ENCODE measurements around the gene TMPRSS4. TPM values are rescaled to one million over a fixed set of nuclear protein-coding genes. Genes with fewer than 3 reads are reported as not detected.

TMPRSS4 gene
- total and polyA plus RNA-seq, 2 of the 13 experiments (the other 11 are each of a cell fraction or from before 2014, with no cell fraction given) = 0.32 TPM; not detected in 1

- TF ChIP-seq PBX2 (CRISPR knock-in tag; IDR thresholded peaks at IDR 0.05) = no peak
These were observed 94.0 kb downstream of the TMPRSS4 start (continued) for GRCh38 chr11:118170882-118171268.

Other genes starting within 250 kb of the TMPRSS4 start
- gene FXYD6, start 200.4 kb upstream of the TMPRSS4 start, total RNA-seq (2016; rRNA removed; fragmentation: Illumina TruSeq; extraction: Trizol) = not detected in 2 replicates
- not detected in 2 replicates for gene FXYD6, start 200.4 kb upstream of the TMPRSS4 start, polyA plus RNA-seq (2011; rRNA removed)
- gene TMPRSS13, start 147.7 kb upstream of the TMPRSS4 start, total RNA-seq (2016; rRNA removed; fragmentation: Illumina TruSeq; extraction: Trizol) = not detected in 2 replicates
- not detected in 2 replicates for gene TMPRSS13, start 147.7 kb upstream of the TMPRSS4 start, polyA plus RNA-seq (2011; rRNA removed)
- not detected in 2 replicates for gene IL10RA, start 90.7 kb upstream of the TMPRSS4 start, total RNA-seq (2016; rRNA removed; fragmentation: Illumina TruSeq; extraction: Trizol)
- gene IL10RA, start 90.7 kb upstream of the TMPRSS4 start, polyA plus RNA-seq (2011; rRNA removed) = 0.03 TPM in 1 of 2 replicates, not detected in the other
- not detected in 2 replicates for gene SMIM35, start 9.9 kb downstream of the TMPRSS4 start, total RNA-seq (2016; rRNA removed; fragmentation: Illumina TruSeq; extraction: Trizol)
- 0.04 TPM in 1 of 2 replicates, not detected in the other for gene SMIM35, start 9.9 kb downstream of the TMPRSS4 start, polyA plus RNA-seq (2011; rRNA removed)
- gene SCN4B, start 75.7 kb downstream of the TMPRSS4 start, total RNA-seq (2016; rRNA removed; fragmentation: Illumina TruSeq; extraction: Trizol) = 0.04 TPM in 1 of 2 replicates, not detected in the other
- gene SCN4B, start 75.7 kb downstream of the TMPRSS4 start, polyA plus RNA-seq (2011; rRNA removed) = 0.29 and 0.38 TPM in 2 replicates
- gene SCN2B, start 99.6 kb downstream of the TMPRSS4 start, total RNA-seq (2016; rRNA removed; fragmentation: Illumina TruSeq; extraction: Trizol) = 0.02 TPM in 1 of 2 replicates, not detected in the other
- gene SCN2B, start 99.6 kb downstream of the TMPRSS4 start, polyA plus RNA-seq (2011; rRNA removed) = 0.01 TPM in 2 replicates
- 3.3 and 3.8 TPM in 2 replicates for gene JAML, start 147.9 kb downstream of the TMPRSS4 start, total RNA-seq (2016; rRNA removed; fragmentation: Illumina TruSeq; extraction: Trizol)
- 2.0 and 2.8 TPM in 2 replicates for gene JAML, start 147.9 kb downstream of the TMPRSS4 start, polyA plus RNA-seq (2011; rRNA removed)
- gene MPZL3, start 175.3 kb downstream of the TMPRSS4 start, total RNA-seq (2016; rRNA removed; fragmentation: Illumina TruSeq; extraction: Trizol) = 6.6 and 9.3 TPM in 2 replicates
- gene MPZL3, start 175.3 kb downstream of the TMPRSS4 start, polyA plus RNA-seq (2011; rRNA removed) = 4.5 and 5.3 TPM in 2 replicates
- gene MPZL2, start 187.2 kb downstream of the TMPRSS4 start, total RNA-seq (2016; rRNA removed; fragmentation: Illumina TruSeq; extraction: Trizol) = 16.6 and 27.9 TPM in 2 replicates
- gene MPZL2, start 187.2 kb downstream of the TMPRSS4 start, polyA plus RNA-seq (2011; rRNA removed) = 41.0 and 53.7 TPM in 2 replicates
- gene CD3E, start 227.7 kb downstream of the TMPRSS4 start, total RNA-seq (2016; rRNA removed; fragmentation: Illumina TruSeq; extraction: Trizol) = not detected in 2 replicates
- not detected in 2 replicates for gene CD3E, start 227.7 kb downstream of the TMPRSS4 start, polyA plus RNA-seq (2011; rRNA removed)

All from HepG2 (cell line).